BJ (cell line): ENCODE data around the gene ECT2L. TPM values are rescaled to one million over a fixed set of nuclear protein-coding genes. Genes with fewer than 3 reads are reported as not detected.

Experiments
- CTCF ChIA-PET: fragments of 350-600 bp; formaldehyde crosslinking; extraction: SDS; loops from one replicate; lab custom pipeline; 2021; ENCODE audit warnings: antibody characterized with exemption, inconsistent platforms; lab: Yijun Ruan, JAX
- POLR2A ChIA-PET: fragments of 300-600 bp; sonication (Branson Sonifier 250); formaldehyde crosslinking; extraction: SDS; loops from one replicate; lab custom pipeline; 2021; ENCODE audit warnings: antibody characterized with exemption; lab: Charles Lee
- DNase-seq: peaks from one replicate; pipeline ENCODE4 v3.0.0-alpha.2; 2011; ENCODE audit warnings: low read depth
- H3K27me3 ChIP-seq: 2 replicates; pipeline ENCODE4 v1.6.0; 2011; ENCODE audit warnings: low read length; ENCODE audit not compliant: control insufficient read depth, insufficient read depth
- H3K36me3 ChIP-seq: 2 replicates; pipeline ENCODE4 v1.5.1; 2011; ENCODE audit warnings: low read length; ENCODE audit not compliant: control insufficient read depth, insufficient read depth
- H3K4me3 ChIP-seq: 2 replicates; pipeline ENCODE4 v1.5.1; 2011; ENCODE audit warnings: low read depth, mild to moderate bottlenecking, control low read depth, low read length
- CTCF ChIP-seq: IDR thresholded peaks from 2 replicates; pipeline ENCODE4 v1.5.1; 2011; ENCODE audit warnings: low read depth, mild to moderate bottlenecking, control low read depth, inconsistent platforms, low read length, moderate library complexity; ENCODE audit not compliant: insufficient read depth
- polyA plus RNA-seq: library from polyadenylated mRNA; depleted of rRNA; stranded (reverse); fragments of >200 nt; gene quantifications from 2 replicates; pipeline ENCODE4 v1.2.3, GENCODE V29; 2011

ECT2L gene
- polyA plus RNA-seq, 1 experiment: not detected

GRCh38 chr6:138882369-138883017, 86.6 kb downstream of the ECT2L start:
- CTCF ChIA-PET: interaction anchor here (0.6 kb wide), 1 partner anchor 107 kb away, joined by 4 read pairs; no protein-coding TSS in a partner anchor
- no peak overlapping the region for H3K4me3 ChIP-seq
- no peaks in the 10 kb centered on the region for H3K36me3 ChIP-seq
- POLR2A ChIA-PET: no interaction called here
- no peaks in the 10 kb centered on the region for H3K27me3 ChIP-seq
- no peak for TF ChIP-seq CTCF
- DNase-seq: no peak

GRCh38 chr6:138885156-138885819, 89.4 kb downstream of the ECT2L start:
- Histone ChIP-seq H3K36me3 (no peaks in the 10 kb centered on the region), H3K27me3 (no peaks in the 10 kb centered on the region), H3K4me3 (no peak overlapping the region)
- ChIA-PET POLR2A (no interaction called here), CTCF (no interaction called here)
- no peak for TF ChIP-seq CTCF
- no peak for DNase-seq

DNA sequence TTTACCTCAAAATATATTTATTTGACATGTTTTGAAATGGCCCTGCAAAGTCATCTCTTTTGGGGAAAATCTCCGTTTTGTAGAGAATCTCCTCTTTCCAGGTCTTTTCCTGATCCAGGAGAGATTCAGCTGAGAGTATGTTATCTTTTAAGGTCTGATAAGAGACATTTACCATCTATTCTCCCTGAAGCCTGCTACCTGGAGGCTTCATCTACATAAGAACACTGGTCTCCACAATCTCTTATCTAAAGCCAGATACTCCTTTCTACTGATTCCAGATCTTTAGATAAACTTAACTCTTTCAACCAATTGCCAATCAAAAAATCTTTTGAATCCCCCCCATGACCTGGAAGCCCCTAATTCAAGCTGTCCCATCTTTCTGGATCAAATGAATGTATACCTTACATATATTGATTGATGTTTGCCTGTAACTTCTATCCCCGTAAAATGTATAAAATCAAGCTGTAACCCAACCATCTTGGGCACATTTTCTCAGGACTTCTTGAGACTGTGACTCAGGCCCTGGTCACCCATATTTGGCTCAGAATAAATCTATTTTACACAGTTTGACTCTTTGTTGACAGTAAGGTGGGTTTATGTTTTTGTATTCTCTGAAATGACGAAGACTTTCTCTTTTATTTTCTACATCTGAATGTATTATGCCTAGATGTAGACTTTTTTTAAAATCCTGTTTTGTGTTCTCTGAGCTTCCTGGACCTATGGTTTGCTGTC, 95.5 kb downstream of the ECT2L start:
- no peak overlapping the region for H3K4me3 ChIP-seq
- ChIA-PET POLR2A (no interaction called here), CTCF (no interaction called here)
- H3K27me3 ChIP-seq: no peaks in the 10 kb centered on the region
- DNase-seq: no peak
- no peak for TF ChIP-seq CTCF
- no peaks in the 10 kb centered on the region for H3K36me3 ChIP-seq

- no peak for TF ChIP-seq CTCF
- ChIA-PET CTCF (interaction anchor here (2.3 kb wide), 1 partner anchor 93 kb away, joined by 6 read pairs; no protein-coding TSS in a partner anchor), POLR2A (interaction anchor here (0.7 kb wide), 1 partner anchor 353 kb away, joined by 4 read pairs; no protein-coding TSS in a partner anchor)
- no peak for DNase-seq
- no peaks in the 10 kb centered on the region for H3K36me3 ChIP-seq
- H3K27me3 ChIP-seq: no peaks in the 10 kb centered on the region
- H3K4me3 ChIP-seq: no peak overlapping the region
These were observed 100.3 kb downstream of the ECT2L start for GRCh38 chr6:138896104-138896756.
